Astrocyte (in vitro differentiated cells and primary cell): ENCODE results near the gene ITGBL1. TPM values are rescaled to one million over a fixed set of nuclear protein-coding genes. Genes with fewer than 3 reads are reported as not detected.

Source experiments
- DNase-seq: peaks from one replicate; pipeline ENCODE4 v3.0.0-alpha.2; 2010; ENCODE audit warnings: low read depth
- FAIRE-seq: peaks from 2 replicates; lab custom pipeline; 2011; peaks lifted over from hg19 to GRCh38; lab: Jason Lieb, UNC
- H2AFZ ChIP-seq: 2 replicates; pipeline ENCODE4 v1.6.0; 2012; ENCODE audit warnings: low read depth, low read length, inconsistent platforms
- H3K27ac ChIP-seq: 2 replicates; pipeline ENCODE4 v1.5.1; 2011; ENCODE audit warnings: low read depth, low read length, inconsistent platforms
- H3K27me3 ChIP-seq: 2 replicates; pipeline ENCODE4 v1.6.0; 2011; ENCODE audit warnings: low read length, inconsistent platforms; ENCODE audit not compliant: insufficient read depth
- H3K36me3 ChIP-seq: 2 replicates; pipeline ENCODE4 v1.5.1; 2011; ENCODE audit warnings: low read length, inconsistent platforms; ENCODE audit not compliant: insufficient read depth
- H3K4me1 ChIP-seq: 2 replicates; pipeline ENCODE4 v1.5.1; 2011; ENCODE audit warnings: low read length, inconsistent platforms; ENCODE audit not compliant: insufficient read depth
- H3K4me2 ChIP-seq: 2 replicates; pipeline ENCODE4 v1.6.0; 2012; ENCODE audit warnings: low read length, inconsistent platforms
- H3K4me3 ChIP-seq: 2 replicates; pipeline ENCODE4 v1.5.1; 2011; ENCODE audit warnings: low read depth, mild to moderate bottlenecking, low read length, inconsistent platforms; ENCODE audit not compliant: insufficient read depth
- H3K79me2 ChIP-seq: 2 replicates; pipeline ENCODE4 v1.6.0; 2012; ENCODE audit warnings: mild to moderate bottlenecking, low read length, inconsistent platforms; ENCODE audit not compliant: insufficient read depth
- H3K9ac ChIP-seq: 2 replicates; pipeline ENCODE4 v1.6.0; 2012; ENCODE audit warnings: mild to moderate bottlenecking, low read length, inconsistent platforms
- H3K9me3 ChIP-seq: 2 replicates; pipeline ENCODE4 v1.5.1; 2012; ENCODE audit warnings: low read depth, mild to moderate bottlenecking, low read length, inconsistent platforms; ENCODE audit not compliant: insufficient read depth
- H4K20me1 ChIP-seq: 2 replicates; pipeline ENCODE4 v1.6.0; 2012; ENCODE audit warnings: low read length, inconsistent platforms; ENCODE audit not compliant: insufficient read depth
- H3K27ac Mint-ChIP-seq: one replicate; pipeline ENCODE4 v1.8.0; 2021; ENCODE audit warnings: mild to moderate bottlenecking, mixed read lengths; ENCODE audit not compliant: unreplicated experiment
- H3K27me3 Mint-ChIP-seq: one replicate; pipeline ENCODE4 v1.8.0; 2021; ENCODE audit warnings: low read depth, mixed read lengths; ENCODE audit not compliant: unreplicated experiment
- H3K36me3 Mint-ChIP-seq: one replicate; pipeline ENCODE4 v1.8.0; 2021; ENCODE audit warnings: low read depth, mixed read lengths; ENCODE audit not compliant: unreplicated experiment
- H3K4me1 Mint-ChIP-seq: one replicate; pipeline ENCODE4 v1.8.0; 2021; ENCODE audit warnings: low read depth, mixed read lengths; ENCODE audit not compliant: unreplicated experiment
- H3K4me3 Mint-ChIP-seq: one replicate; pipeline ENCODE4 v1.8.0; 2021; ENCODE audit warnings: mild to moderate bottlenecking, moderate library complexity, mixed read lengths; ENCODE audit not compliant: unreplicated experiment
- H3K9me3 Mint-ChIP-seq: one replicate; pipeline ENCODE4 v1.8.0; 2021; ENCODE audit warnings: mild to moderate bottlenecking, mixed read lengths; ENCODE audit not compliant: unreplicated experiment
- EZH2 ChIP-seq: IDR thresholded peaks from 2 replicates; pipeline ENCODE4 v1.6.1; 2012; ENCODE audit warnings: mild to moderate bottlenecking, low read length, inconsistent platforms; ENCODE audit not compliant: insufficient read depth
- total RNA-seq: library from RNA; stranded (reverse); gene quantifications from 2 replicates; pipeline ENCODE4 v1.2.1, GENCODE V29; 2021
- TF ChIP-seq, protein P1 (sequence below): IDR thresholded peaks from 2 replicates; pipeline ENCODE4 v1.5.1; 2011; ENCODE audit warnings: low read depth, mild to moderate bottlenecking, inconsistent platforms, low read length, moderate library complexity; ENCODE audit not compliant: insufficient read depth

ITGBL1 gene
- total RNA-seq, 1 donor from 2014 or later, result 0.14 TPM

DNA sequence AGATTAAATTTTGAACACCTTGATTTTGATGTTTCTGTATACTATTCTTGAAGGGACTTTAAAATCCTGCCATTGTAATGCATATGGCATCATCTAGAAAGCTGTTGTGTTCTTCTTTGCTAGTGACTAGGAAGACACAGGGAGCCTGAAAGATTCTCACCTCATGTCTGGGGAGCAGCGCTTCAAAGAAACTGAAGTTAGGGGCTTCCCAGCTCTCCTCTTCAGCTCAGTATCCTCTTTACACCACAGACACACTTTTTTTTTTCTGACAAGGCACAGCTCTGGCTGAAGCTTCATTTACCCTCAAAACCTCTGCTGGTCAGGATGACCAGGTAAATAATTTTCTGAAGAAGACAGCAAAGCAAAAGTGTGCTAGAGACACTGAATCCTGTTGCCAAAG is 255.6 kb downstream of the ITGBL1 start:
- DNase-seq (no peak), FAIRE-seq (no peak)
- H3K9me3 ChIP-seq, result no peaks in the 10 kb centered on the region
- no peaks in the 10 kb centered on the region for H4K20me1 ChIP-seq
- no peak overlapping the region for H2AFZ ChIP-seq
- H3K79me2 ChIP-seq, result no peaks in the 10 kb centered on the region
- no peak overlapping the region for H3K4me3 ChIP-seq
- Mint-ChIP-seq H3K27ac (no peak overlapping the region), H3K27me3 (peaks cover 9% of the 10 kb centered on the region), H3K36me3 (no peaks in the 10 kb centered on the region), H3K9me3 (no peaks in the 10 kb centered on the region), H3K4me1 (peaks cover 9% of the 10 kb centered on the region), H3K4me3 (no peak overlapping the region)
- TF ChIP-seq EZH2, result no peak
- TF ChIP-seq, protein P1, sequence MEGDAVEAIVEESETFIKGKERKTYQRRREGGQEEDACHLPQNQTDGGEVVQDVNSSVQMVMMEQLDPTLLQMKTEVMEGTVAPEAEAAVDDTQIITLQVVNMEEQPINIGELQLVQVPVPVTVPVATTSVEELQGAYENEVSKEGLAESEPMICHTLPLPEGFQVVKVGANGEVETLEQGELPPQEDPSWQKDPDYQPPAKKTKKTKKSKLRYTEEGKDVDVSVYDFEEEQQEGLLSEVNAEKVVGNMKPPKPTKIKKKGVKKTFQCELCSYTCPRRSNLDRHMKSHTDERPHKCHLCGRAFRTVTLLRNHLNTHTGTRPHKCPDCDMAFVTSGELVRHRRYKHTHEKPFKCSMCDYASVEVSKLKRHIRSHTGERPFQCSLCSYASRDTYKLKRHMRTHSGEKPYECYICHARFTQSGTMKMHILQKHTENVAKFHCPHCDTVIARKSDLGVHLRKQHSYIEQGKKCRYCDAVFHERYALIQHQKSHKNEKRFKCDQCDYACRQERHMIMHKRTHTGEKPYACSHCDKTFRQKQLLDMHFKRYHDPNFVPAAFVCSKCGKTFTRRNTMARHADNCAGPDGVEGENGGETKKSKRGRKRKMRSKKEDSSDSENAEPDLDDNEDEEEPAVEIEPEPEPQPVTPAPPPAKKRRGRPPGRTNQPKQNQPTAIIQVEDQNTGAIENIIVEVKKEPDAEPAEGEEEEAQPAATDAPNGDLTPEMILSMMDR, result no peak
- H3K27ac ChIP-seq, result no peak overlapping the region
- no peaks in the 10 kb centered on the region for H3K36me3 ChIP-seq
- no peaks in the 10 kb centered on the region for H3K4me1 ChIP-seq
- H3K4me2 ChIP-seq, result no peak overlapping the region
- H3K27me3 ChIP-seq, result no peaks in the 10 kb centered on the region
- H3K9ac ChIP-seq, result no peak overlapping the region

DNA sequence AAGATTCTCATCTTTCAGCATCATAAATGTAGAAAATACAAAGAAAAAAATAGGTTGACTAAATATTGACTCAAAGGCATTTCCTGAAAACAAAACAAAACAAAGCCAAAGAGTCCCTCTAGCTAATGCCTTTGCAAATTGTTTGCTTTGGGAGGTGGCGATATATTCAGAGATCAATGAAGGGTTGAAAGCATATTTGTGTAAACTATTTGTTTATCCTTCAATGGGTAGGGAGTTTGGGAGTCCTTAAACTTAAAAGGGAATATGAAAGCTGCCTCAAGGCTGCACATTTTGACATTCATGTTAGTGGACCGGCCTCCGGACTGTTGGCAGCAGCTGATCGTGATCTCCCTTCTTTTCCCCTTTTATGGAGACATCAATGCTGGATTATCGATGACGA is 257.5 kb downstream of the ITGBL1 start:
- DNase-seq, result no peak
- no peaks in the 10 kb centered on the region for H3K27me3 ChIP-seq
- Mint-ChIP-seq H3K4me3 (no peak overlapping the region), H3K4me1 (peaks cover 9% of the 10 kb centered on the region), H3K27ac (no peak overlapping the region), H3K9me3 (no peaks in the 10 kb centered on the region), H3K36me3 (no peaks in the 10 kb centered on the region), H3K27me3 (peaks cover 13% of the 10 kb centered on the region)
- H4K20me1 ChIP-seq, result no peaks in the 10 kb centered on the region
- H3K4me1 ChIP-seq, result no peaks in the 10 kb centered on the region
- H3K36me3 ChIP-seq, result no peaks in the 10 kb centered on the region
- no peaks in the 10 kb centered on the region for H3K9me3 ChIP-seq
- no peak overlapping the region for H3K9ac ChIP-seq
- no peak overlapping the region for H3K27ac ChIP-seq
- FAIRE-seq, result no peak
- H3K4me2 ChIP-seq, result no peak overlapping the region
- H3K4me3 ChIP-seq, result no peak overlapping the region
- TF ChIP-seq, protein P1, result no peak
- no peak for TF ChIP-seq EZH2
- H3K79me2 ChIP-seq, result no peaks in the 10 kb centered on the region
- H2AFZ ChIP-seq, result no peak overlapping the region

DNA sequence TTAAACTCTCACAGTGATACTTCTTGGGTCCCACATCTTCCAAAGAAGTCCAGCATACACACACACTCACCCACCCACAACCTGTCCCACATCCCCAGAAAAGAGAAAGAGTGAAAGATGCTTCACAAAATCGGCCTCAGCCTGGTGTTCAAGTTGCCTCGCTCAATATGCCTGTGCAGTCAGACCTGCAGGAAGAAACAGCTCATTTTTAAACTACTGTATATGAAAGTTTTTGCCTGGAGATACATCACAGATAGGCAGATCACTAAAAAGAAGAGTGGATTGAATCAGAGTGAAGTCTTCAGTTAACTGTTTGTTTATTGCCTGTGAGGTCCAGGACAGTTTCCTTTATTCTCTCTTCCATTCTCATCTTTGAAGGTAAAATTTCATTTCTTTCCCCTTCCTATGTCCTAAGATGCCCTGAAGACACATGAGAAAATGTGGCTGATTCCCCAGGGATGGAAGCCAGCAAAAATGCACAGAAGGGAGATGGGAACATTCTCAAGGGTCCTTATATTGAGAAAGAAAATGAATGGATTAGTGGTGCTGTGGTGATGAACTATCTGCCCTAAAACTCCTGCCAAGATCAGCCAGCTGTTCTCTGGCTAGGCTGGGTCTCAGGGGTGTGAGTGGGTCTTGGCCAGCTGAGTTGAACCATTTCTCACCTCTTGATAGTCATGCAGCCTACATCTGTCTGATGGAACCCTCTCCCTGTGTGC is 259.0 kb downstream of the ITGBL1 start:
- H3K4me1 Mint-ChIP-seq, result peaks cover 8% of the 10 kb centered on the region
- Histone ChIP-seq H2AFZ (no peak overlapping the region), H3K4me1 (no peaks in the 10 kb centered on the region), H3K27ac (no peak overlapping the region), H3K9me3 (no peaks in the 10 kb centered on the region), H3K36me3 (no peaks in the 10 kb centered on the region), H3K27me3 (no peaks in the 10 kb centered on the region), H3K79me2 (no peaks in the 10 kb centered on the region), H4K20me1 (no peaks in the 10 kb centered on the region), H3K9ac (no peak overlapping the region), H3K4me2 (no peak overlapping the region), H3K4me3 (no peak overlapping the region)
- DNase-seq, result no peak
- no peaks in the 10 kb centered on the region for H3K9me3 Mint-ChIP-seq
- FAIRE-seq, result no peak
- no peak for TF ChIP-seq EZH2
- TF ChIP-seq, protein P1, result no peak
- no peaks in the 10 kb centered on the region for H3K36me3 Mint-ChIP-seq
- H3K4me3 Mint-ChIP-seq, result no peak overlapping the region
- no peak overlapping the region for H3K27ac Mint-ChIP-seq
- H3K27me3 Mint-ChIP-seq, result peaks cover 13% of the 10 kb centered on the region
